Astrocyte of the cerebellum (primary cell): ENCODE results near the gene CAPZA1.

Source experiments
- DNase-seq: peaks from one replicate; pipeline ENCODE4 v3.0.0-alpha.2; 2011; ENCODE audit warnings: low read depth
- H3K4me3 ChIP-seq: 2 replicates; pipeline ENCODE4 v1.5.1; 2011; ENCODE audit warnings: mild to moderate bottlenecking, low read depth, low read length, moderate library complexity
- CTCF ChIP-seq: IDR thresholded peaks from 2 replicates; pipeline ENCODE4 v1.5.1; 2012; ENCODE audit warnings: low read length, low read depth, moderate library complexity, mild to moderate bottlenecking; ENCODE audit errors: missing control alignments
- in situ Hi-C: cut with HindIII; loops from 2 replicates; pipeline ENCODE4 v1.10.0; 2017; ENCODE audit warnings: low sequenced_read_pairs

CAPZA1 gene

GRCh38 chr1:112626193-112626592 is 6.6 kb downstream of the CAPZA1 start:
- in situ Hi-C loops = no loop called here
- no peak for TF ChIP-seq CTCF
- DNase-seq = no peak
- no peak overlapping the region for H3K4me3 ChIP-seq

GRCh38 chr1:112626887-112627286 is 7.3 kb downstream of the CAPZA1 start:
- H3K4me3 ChIP-seq = no peak overlapping the region
- in situ Hi-C loops = no loop called here
- DNase-seq = no peak
- no peak for TF ChIP-seq CTCF

GRCh38 chr1:112628516-112628915 is 8.9 kb downstream of the CAPZA1 start:
- no peak for DNase-seq
- H3K4me3 ChIP-seq = no peak overlapping the region
- in situ Hi-C loops = no loop called here
- no peak for TF ChIP-seq CTCF

GRCh38 chr1:112629256-112629655 is 9.6 kb downstream of the CAPZA1 start:
- no peak for DNase-seq
- H3K4me3 ChIP-seq = no peak overlapping the region
- in situ Hi-C loops = no loop called here
- TF ChIP-seq CTCF = no peak

- no peak for DNase-seq
- in situ Hi-C loops = no loop called here
- no peak overlapping the region for H3K4me3 ChIP-seq
- TF ChIP-seq CTCF = no peak
Measured at GRCh38 chr1:112633628-112634027, 14.0 kb downstream of the CAPZA1 start.

GRCh38 chr1:112634367-112634766 is 14.7 kb downstream of the CAPZA1 start:
- H3K4me3 ChIP-seq = no peak overlapping the region
- DNase-seq = no peak
- in situ Hi-C loops = no loop called here
- TF ChIP-seq CTCF = no peak

GRCh38 chr1:112636056-112636455 is 16.4 kb downstream of the CAPZA1 start:
- TF ChIP-seq CTCF = no peak
- no peak for DNase-seq
- in situ Hi-C loops = no loop called here
- no peak overlapping the region for H3K4me3 ChIP-seq
